HG02943 (cell line): Measurements from ENCODE around the gene SPACDR.
"Not testable (repeated sequence)": the region's sequence is repeated elsewhere in the genome, so short reads cannot be mapped to it uniquely, and the experiment has no call there.

Experiments used
- ATAC-seq: cut with Tn5 transposase; IDR thresholded peaks from one replicate; pipeline ENCODE4 v1.9.1; 2021; ENCODE audit warnings: mild to moderate bottlenecking, low read depth, moderate library complexity; ENCODE audit not compliant: unreplicated experiment

SPACDR gene

DNA sequence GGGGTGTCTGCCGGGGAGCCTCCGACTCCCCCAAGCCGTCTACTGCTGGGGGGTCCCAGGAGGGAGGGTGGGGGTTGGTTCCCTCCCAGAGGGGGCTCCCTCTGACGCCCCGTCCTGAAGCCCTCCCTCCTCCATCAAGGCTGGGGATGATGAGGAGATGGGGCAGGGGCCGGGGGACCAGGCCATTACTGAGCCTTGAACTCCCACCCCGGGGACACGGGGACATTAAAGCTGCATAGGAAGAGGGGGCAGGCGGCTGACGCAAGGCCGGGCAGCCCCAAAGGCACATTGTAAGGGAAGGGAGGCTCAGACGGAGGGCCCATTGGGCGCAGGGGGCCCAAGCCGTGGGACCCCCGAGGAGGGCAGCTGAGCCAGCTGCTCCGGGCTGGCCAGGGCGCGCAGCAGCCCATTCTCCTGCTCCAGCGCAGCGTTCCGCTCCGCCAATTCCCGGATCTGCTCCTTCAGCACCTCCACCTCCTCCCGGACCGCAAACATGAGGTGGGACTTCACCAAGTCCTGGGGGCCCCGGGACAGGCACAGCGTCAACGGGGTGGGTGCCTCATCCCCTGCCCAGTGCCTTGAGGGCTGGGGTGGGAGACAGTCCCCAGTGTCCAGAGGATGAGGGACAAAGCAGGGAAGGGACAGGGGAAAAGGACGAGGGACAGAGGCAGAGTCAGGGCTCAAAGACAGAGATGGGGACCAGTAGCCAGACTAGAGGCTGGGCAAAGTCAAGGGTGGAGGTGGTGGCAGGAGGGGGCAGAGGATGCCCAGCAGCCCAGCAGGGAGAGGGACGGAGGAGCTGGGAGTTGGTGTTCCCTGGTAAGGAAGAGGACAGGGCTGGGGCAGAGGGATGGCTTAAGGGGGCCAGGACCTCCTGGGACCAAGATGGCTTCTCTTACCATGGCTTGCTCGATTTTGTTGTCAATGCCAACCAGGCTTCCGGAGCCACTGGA is 2.9 kb upstream of the SPACDR start:
- ATAC-seq = no peak

DNA sequence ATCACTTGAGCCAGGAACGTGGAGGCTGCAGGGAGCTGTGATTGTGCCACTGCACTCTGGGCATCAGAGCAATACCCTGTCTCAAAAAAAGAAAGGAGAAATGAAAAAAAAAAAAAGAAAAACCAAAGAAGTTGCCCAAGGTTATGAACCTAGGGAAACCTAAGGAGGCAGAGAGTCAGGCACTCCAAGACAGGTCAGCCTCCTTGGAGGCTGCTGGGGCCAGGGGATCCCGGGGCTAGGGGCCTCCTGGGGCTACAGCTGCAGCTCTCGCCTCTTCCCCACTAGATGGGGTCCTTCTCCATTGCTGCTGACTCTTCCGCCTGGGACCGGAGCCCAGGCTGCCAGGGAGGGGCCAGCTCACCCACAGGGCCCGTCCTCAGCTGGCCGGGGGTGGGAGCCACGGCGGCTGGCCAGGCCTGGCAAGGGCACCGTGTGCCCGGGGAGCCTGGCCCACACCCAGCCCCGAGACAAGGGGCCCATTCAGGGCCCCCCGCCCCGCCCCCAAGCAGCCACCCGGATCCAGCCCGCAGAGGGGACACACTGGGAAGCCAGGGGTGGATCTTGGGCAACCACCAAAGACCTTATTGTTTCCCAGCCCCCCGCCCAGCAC is 1.7 kb upstream of the SPACDR start:
- no peak for ATAC-seq

DNA sequence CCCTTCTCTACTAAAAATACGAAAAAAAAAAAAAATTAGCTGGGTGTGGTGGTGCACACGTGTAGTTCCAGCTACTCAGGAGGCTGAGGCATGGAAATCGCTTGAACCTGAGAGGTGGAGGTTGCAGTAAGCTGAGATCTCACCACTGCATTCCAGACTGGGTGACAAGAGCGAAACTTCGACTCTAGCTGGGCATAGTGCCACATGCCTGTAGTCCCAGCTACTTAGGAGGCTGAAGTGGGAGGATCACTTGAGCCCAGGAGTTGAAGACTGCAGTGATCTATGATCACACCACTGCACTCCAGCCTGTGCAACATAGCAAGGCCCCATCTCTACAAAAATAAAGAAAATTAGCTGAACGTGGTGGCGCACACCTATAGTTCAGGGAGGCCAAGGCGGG is 1.2 kb upstream of the SPACDR start:
- ATAC-seq = no peak

DNA sequence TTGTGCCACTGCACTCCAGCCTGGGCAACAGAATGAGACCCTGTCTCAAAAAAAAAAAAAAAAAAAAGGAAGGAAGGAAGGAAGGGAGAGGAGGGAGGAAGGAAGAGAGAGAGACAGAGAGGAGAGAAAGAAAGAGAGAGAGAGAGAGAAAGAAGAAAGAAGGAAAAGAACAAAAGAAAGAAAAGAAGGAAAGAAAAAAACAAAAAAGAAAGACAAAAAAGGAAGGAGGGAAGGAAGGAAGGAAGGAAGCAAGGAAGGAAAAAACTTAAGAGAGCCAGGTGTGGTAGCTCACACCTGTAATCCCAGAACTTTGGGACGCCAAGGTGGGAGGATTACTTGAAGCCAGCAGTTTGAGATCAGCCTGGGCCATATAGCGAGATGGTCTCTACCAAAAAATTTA is 731 bp upstream of the SPACDR start:
- ATAC-seq = no peak

DNA sequence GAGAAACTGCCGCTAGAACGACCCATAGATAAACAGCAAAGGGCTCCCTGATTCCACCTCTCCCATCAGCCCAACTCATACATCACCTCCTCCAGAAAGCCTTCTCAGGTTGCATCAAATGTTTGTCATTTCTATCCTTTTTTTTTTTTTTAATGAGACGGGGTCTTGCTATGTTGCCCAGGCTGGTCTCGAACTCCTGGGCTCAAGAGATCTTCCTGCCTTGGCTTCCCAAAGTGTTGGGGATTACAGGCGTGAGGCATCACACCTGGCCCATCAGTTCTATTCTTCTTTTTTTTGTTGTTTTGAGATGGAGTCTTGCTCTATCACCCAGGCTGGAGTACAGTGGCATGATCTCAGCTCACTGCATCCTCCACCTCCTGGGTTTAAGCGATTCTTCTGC is 7.0 kb downstream of the SPACDR start:
- ATAC-seq = no peak

DNA sequence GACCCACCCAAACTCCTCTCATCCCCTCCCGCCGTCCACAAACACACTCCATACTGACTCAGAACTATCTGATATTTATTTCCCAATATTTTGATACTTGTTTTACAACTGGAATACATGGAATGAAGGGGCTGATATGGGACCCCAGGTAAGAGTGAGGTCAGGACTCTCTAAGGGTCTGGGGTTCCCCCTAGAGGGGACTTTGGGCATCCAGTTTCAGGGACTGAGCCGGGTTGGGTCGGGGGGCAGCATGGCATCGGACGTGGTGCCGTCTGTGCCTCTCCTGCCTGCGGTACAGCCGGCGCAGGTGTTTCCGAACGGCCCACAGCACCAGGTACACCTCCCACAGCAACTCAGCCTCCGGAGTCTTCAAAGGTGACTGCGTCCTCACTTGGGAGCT is 7.5 kb downstream of the SPACDR start:
- no peak for ATAC-seq

DNA sequence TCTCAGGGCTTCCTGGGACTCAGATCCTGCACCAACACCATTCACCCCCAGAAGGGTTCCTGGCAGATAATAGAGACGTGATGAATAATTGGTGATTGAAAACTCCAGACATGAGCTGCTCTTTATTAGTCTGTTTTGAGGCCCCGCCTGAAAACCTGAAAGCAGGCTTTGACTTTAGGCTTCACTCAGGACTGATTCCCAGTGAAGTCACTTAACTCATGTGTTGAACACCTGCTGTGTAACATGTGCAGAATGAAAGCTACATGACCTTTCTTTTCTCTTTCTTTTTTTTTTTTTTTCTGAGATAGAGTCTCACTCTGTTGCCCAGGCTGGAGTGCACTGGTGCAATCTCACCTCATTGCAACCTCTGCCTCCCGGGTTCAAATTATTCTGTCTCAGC is 8.9 kb downstream of the SPACDR start:
- ATAC-seq = no peak

DNA sequence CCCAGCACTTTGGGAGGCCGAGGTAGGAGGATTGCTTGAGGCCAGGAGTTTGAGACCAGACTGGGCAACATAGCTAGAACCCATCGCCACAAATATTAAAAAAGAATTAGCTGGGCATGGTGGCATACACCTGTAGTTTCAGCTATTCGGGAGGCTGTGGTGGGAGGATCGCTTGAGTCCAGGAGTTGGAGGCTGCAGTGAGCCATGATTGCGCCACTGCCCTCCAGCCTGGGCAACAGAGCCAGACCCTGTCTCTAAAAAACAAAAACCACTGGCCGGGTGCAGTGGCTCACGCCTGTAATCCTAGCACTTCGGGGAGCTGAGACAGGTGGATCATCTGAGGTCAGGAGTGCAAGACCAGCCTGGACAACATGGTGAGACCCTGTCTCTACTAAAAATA is 10.2 kb downstream of the SPACDR start:
- not testable (repeated sequence) for ATAC-seq

DNA sequence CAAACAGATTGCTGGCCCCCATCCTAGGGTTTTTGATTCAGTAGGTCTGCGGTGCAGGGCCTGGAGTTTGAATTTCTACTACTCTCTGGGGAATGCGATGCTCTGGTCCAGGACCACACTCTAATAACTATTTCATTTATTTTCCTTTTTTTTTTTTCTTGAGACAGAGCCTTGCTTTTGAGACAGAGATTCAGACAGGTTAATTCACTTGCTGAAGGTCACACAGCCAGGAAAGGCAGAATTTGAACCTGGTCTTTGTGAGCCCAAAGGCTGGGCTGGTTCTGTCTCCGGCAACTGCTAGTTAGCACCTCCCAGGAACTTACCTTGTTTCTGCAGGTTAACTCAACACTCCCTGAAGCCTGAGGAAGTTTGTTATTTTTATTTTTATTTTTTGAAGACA is 11.5 kb downstream of the SPACDR start:
- no peak for ATAC-seq

DNA sequence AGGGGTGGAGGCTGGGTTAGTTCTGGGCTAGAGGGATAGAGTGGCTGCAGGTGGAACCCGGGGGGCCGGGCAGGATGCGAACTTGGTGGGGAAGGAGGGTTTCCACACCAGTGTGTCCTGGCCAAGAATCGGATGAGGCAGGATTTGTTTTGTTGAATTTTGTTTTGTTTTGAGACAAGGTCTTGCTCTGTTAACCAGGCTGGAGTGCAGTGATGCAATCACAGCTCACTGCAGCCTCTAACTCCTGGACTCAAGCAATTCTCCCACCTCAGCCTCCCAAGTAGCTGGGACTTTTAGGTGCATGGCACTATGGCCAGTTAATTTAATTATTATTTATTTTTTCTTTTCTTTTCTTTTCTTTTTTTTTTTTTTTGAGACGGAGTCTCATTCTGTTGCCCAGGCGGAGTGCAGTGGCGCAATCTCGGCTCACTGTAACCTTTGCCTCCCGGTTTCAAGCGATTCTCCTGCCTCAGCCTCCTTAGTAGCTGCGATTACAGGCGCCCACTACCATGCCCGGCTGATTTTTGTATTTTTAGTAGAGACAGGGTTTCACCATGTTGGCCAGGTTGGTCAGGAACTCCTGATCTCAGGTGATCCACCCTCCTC is 14.8 kb downstream of the SPACDR start:
- ATAC-seq = no peak

DNA sequence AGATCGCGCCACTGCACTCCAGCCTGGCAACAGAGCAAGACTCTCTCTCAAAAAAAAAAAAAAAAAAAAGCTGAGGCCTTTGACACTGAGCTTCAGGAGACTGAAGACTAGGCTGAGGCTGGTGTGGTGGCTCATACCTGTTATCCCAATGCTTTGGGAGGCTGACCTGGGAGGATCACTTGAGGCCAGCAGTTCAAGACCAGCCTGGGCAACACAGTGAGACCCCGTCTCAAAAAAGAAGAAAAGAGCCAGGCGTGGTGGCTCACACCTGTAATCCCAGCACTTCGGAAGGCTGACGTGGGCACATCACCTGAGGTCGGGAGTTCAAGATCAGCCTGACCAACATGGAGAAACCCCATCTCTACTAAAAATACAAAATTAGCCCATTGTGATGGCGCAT is 16.7 kb downstream of the SPACDR start:
- ATAC-seq = not testable (repeated sequence)

DNA sequence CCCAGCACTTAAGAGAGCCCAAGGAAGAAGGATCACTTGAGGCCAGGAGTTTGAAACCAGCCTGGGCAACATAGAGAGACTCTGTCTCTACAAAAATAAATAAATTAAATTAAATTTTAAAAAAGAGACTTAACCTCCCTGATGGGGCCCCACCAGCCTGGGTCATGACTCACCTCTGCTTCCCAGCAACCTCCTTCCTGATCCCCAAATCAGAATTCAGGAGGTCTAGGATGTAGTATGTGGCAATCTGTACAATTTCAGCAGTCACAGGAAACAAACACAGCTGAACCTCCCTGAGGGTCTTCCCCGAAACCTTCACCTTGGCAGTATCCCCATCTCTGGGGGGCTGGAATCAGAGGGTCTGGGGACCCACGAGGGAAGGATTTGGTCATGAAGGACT is 18.0 kb downstream of the SPACDR start:
- ATAC-seq = no peak

DNA sequence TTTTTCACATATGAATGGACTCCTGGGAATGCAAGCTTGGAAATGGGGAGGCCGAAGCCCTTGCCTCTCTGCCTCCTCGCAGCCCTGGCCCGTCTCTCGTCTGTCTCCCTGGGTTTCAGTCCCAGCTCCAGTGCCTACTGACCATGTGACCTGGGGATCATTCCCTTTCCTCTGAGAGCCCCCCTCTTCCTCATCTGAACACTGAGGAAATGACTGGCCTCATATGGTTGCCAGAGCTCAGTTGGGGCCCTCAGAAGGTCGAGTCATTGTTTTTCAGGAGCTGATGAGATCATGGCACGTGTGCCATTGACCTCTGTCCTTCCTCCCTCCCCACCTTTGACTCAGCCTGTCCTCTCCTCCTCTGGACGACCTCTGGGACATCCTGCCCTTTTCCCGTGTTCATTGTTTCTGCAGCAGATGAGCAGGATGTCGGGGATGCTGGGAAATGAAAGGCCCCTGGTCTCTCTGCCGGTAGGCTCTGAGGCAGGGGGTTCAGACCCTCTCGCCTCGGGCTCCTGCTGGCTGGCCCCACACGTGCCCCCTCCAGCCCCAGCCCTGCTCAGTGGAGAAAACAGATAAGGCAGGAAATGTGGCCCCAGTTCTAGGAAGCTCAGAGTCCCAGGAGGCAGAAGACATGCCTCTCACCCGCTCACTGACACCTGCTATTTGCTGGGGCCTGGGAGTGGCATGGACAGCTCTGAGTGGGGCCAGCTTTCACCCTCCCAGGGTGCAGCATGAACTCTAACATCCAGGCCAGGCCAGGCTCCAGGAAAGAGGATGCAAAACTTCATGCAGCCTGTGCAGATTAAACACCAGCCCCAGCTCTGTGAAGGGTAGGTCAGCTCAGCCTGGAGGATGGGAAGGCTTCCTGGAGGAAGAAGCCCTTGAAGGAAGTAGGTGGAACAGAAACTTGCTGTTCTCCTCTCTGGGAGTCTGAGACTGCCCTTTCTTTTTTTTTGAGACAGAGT is 19.5 kb downstream of the SPACDR start:
- ATAC-seq = no peak

DNA sequence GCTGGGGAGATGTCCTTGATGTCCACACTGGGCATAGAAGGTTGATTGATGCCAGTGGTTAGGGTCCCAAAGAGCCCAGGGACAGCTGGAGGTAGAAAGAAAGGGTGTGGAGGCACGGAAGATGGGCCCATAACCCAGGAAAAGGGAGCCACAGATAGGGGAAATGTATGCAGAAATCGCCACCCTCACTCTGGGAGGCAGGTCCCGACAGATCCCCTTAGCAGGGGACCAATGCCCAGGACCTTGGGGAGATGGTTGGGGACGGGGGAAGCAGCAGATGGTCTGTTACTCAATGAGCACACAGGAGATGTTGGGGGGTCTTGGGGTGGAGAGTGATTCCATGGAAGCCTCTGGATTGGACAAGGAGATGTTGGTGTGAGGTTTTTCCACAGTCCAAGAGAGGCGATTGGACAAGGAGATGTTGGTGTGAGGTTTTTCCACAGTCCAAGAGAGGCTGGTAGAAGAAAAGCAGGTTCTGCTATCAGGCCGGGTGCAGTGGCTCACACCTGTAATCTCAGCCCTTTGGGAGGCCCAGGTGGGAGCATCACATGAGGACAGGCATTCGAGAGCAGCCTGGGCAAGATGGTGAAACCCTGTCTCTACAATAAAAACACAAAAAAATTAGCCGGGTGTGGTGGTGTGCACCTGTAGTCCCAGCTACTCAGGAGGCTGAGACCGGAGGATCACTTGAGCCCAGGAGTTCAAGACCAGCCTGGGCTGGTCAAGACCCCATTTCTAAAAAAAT is 20.8 kb downstream of the SPACDR start:
- ATAC-seq = no peak

DNA sequence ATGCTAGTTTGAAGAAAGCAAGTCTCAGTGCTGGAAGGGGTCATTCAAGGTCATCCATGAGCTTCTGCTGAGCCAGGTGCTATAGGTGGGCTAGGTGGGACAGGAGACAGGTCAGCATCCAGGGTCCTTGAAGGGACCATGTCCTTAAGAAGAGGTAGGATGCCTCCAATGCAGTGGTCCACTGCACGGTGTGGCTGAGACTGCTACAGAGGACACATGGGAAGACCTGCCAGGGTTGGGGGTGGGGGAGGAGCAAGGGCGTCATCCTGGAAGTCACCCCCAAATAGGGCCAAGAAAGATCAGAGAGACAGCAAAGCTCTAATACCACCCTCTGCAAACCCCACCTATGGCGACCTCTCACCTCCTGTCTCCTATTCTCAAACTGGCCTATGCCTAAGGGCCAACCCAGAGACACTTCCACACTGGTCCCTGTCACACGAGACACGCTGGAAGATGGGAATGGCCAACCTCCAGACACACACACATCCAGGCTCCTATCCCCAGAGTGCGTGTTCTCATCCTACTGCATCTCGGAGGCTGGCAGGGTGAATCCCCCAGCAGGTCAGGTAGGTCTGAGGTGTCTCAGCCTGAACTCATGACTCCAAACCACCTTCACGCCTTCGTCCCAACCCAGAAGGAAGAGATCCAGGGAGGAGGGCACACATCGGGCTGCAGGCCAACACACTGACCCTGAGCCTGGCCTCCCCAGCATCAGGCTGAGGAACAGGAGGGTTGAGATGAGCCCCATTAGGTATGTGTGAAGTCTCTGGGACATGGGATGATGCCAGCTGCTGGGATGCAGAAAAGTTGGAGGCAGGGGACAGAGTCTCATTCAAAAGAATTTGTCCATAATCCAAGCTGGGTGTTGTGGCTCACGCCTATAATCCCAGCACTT is 22.2 kb downstream of the SPACDR start:
- ATAC-seq = no peak

DNA sequence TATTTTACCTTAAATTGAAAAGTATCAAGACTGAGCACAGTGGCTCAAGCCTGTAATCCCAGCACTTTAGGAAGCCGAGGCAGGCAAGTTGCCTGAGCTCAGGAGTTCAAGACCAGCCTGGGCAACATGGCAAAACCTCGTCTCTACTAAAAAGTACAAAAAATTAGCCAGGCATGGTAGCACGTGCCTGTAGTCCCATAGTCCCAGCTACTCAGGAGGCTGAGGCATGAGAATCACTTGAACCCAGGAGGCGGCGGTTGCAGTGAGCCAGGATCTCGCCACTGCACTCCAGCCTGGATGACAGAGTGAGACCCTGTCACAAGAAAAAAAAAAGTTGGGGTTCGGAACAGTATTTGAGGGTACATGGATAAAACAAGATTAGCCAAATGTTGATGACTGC is 24.8 kb downstream of the SPACDR start:
- ATAC-seq = not testable (repeated sequence)

DNA sequence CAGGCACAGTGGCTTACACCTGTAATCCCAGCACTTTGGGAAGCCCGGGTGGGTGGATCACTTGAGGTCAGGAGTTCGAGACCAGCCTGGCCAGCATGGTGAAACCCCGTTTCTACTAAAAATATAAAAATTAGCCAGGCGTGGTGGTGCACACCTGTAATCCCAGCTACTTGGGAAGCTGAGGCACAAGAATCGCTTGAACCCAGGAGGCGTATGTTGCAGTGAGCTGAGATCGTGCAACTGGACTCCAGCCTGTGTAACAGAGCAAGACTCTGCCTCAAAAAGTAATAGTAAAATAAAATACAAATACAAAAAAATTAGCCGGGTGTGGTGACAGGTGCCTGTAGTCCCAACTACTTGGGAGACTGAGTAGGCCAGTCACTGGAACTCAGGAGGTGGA is 25.3 kb downstream of the SPACDR start:
- ATAC-seq = not testable (repeated sequence)

DNA sequence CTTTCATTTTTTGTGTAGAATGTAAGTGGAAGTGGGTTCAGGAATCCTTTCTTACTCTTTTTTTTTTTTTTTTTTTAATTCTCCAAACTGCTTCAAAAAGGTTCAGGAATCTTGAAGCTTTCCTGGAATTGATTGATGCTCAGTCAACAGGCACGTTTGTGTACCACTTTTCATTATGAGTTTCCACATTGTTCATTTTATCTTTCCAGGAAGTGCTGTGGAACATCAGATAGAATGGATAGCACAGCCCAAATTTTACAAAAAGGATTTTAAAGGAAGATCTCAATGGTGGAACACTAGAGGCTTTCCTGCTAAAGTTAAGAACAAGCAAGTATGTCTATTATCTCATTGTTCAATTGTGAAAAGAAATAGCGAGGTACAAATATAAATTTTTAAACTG is 25.9 kb downstream of the SPACDR start:
- ATAC-seq = no peak
